Measurements from ENCODE around the gene MGST2.

DNA sequence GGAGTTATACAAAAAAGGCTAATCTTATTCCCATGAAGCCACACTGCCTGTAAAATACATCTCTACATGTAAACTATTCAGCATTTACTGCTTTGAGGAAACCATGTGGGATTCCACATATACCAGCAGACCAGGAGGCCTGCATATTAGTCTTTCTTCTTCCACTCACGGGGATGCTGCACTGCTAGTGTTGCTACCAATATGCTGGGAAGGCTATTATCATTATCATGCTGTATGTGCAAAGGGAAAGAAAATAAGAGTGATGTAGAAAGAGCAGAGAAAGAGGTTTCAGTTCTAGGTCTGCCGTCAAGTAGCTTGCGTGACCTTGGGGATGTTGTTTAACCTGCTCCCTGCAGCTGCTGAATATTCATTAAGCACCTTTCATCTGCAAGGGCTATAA, 61.0 kb downstream of the MGST2 start:
- TF ChIP-seq CTCF (IDR thresholded peaks at IDR 0.05): no peak
- no peak for TF ChIP-seq POLR2A (IDR thresholded peaks at IDR 0.05)
